ENCODE results near the gene ADAMTSL4.
"Not testable (repeated sequence)": the region's sequence is repeated elsewhere in the genome, so short reads cannot be mapped to it uniquely, and the experiment has no call there.

The ADAMTSL4 gene

DNA sequence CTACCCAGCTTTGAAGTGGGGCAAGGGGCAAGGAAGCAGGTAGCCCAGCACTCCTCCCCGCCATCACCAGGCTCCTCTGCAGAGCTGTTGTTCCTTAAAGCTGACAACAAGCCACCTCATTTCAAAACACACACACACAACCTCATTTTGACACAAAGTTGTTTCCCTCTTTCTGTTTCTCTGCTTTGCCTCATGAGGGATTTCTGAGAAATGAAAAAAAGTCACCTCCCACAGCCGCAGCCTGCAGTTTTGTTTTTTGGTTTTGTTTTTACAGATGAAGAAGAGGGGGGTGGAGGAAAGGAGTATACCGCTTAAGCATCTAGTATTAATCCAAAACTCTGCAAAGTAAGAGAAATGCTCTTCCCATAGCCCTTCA lies 18.1 kb downstream of the ADAMTSL4 start:
- peak; percentile 90 for DNase-seq (ENCODE audit: low spot score)

DNA sequence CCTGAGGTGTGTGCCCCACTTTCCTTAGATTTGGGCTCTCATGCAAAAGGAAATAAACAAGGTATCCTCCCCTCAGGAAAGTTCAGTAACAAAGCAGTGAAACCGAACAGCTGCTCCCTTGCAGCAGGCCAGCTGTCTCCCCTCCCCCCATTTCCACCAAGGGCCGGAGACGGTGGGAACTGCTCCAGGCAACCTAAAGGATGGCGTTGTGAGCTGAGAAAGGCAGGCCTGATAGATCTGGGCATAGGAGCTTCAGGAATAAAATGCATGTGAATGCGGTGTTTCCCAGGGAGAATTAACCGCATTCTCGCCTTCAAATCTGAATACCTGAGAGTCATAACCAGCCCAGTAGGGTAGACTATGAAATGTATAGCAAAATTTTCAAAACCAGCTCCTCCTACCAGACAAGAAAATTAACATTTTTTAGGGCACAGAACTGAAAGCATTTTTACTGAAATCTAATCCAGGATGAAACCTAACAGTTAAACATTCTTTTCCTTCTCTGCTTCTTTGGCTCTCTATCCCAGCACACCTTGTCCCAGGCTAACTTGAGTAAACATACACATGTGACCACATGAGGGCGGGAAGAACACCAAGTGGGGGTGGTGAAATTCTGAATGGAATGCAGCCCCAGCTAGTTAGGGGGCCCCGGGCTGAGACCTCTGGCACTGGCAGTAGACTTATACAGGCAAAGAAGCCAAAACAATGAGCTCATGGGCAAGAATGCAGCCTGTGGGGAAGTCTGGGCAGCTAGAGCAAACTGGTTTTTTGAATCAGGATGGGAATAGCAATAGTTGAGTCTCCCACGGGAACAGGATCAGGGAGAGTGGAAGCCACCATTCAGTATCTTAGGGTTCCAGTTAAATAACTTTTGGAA lies 18.7 kb downstream of the ADAMTSL4 start:
- DNase-seq (ENCODE audit: low spot score), result peak; percentile 42

GRCh38 chr1:150568594-150568966 lies 19.4 kb downstream of the ADAMTSL4 start:
- DNase-seq (ENCODE audit: low spot score), result no peak

- peak; percentile 31 for DNase-seq (ENCODE audit: low spot score)
These were observed 23.9 kb downstream of the ADAMTSL4 start for GRCh38 chr1:150572918-150573647.

DNA sequence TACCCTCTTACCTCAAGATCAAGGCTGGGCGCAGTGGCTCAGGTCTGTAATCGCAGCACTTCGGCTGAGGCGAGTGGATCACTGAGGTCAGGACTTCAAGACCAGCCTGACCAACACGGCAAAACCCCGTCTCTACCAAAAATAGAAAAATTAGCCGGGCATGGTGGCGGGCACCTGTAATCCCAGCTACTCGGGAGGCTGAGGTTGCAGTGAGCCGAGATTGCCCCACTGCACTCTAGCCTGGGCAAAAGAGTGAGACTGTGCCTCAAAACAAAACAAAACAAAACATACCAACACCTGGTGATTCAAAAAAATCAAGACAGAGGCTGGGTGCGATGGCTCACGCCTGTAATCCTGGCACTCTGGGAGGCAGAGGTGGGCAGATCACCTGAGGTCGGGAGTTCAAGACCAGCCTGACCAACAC lies 24.5 kb downstream of the ADAMTSL4 start:
- DNase-seq (ENCODE audit: low spot score), result peak; percentile 30

DNA sequence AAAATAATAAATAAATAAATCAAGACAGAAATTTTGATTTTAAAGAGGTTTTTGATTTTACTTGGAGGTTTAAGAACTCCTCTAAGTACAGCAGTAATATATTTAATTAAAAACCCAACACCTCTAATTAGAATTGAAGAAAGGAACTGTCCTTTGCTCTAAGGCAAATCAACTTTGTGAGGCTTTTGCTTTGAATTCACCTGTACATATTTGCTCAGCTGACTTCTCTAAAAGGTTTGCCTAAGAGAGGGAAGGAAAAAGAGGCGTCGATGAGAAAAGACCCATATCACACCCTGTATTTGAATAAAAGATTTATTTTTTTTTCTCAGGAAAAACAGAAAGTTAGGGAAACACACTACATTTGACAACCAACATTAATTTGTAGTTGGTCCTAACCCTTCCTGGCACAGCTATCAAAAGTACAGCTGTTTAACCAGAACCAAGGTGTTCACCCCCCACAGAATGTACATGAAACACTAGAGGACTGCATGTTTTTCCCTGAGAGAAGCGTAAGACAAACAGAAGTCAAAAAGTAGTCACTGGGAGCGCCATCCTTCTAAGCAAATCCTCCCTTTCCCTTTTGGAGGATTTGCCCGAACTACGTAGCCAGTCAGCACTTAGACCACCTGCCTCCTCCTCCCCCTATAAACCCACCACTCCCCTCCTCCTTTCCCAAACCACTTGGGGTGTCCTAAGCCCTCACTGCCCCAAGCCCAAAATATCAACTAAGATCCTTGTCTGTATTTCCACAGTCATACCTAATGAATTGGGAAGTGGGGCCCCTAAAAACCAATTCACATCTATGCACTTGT lies 25.3 kb downstream of the ADAMTSL4 start:
- no peak for DNase-seq (ENCODE audit: low spot score)

- no peak for DNase-seq (ENCODE audit: low spot score)
These were observed 25.9 kb downstream of the ADAMTSL4 start for GRCh38 chr1:150575072-150575489.

DNA sequence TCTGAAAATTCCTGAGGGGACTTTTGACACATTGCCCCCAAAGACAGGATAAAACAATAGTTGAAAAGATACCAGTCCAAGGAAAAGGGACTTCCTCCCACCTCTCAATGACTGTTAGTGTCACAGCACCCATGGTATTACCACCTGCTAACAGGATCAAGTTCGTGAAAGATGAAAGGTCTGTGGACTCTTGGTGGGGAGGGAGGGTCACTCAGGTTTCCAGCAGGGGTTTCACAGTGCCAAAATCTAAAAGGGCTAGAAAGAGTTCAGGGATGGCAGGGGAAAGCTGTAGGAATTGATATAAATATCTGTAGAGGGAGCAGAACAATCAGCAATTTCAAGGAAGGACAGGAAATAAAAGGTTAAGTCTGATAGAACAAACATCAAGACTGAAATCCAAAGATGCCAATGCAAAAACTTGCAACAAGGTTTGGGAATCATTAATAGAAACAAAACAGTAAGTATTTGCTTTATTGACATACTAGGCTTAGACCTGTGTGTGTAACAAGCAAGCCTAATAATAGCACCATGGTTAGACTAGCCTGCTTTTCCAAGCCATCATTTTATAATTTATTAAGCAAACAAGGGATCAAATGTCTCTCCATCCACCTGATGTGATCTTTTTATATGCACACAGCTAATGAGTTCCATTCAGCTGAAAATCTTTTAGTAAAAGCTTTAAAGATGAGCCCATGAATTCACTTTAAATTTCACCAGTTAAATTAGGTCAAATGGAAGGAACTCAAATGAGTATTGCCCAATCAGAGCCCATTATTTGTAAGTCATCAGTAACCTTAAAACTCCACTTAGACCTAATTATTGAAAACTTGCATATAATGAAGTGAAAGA lies 26.5 kb downstream of the ADAMTSL4 start:
- DNase-seq (ENCODE audit: low spot score), result no peak

DNA sequence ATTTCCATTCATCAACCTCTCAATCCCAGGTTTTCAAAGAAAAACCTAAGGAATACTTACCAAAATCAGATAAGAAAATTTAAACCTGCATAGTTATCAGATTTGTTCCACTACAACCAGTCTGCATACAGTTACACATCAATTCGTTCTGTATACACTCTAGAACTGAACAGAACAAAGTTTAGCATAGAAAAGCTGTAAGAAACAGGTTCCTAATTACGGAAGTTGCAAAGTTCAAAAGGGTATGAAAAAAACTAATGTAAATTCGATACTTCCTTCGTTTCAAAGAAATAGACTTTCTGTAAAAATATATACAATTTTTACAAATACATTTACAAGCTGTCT lies 27.1 kb downstream of the ADAMTSL4 start:
- no peak for DNase-seq (ENCODE audit: low spot score)

GRCh38 chr1:150576794-150577556 lies 27.8 kb downstream of the ADAMTSL4 start:
- no peak for DNase-seq (ENCODE audit: low spot score)

DNA sequence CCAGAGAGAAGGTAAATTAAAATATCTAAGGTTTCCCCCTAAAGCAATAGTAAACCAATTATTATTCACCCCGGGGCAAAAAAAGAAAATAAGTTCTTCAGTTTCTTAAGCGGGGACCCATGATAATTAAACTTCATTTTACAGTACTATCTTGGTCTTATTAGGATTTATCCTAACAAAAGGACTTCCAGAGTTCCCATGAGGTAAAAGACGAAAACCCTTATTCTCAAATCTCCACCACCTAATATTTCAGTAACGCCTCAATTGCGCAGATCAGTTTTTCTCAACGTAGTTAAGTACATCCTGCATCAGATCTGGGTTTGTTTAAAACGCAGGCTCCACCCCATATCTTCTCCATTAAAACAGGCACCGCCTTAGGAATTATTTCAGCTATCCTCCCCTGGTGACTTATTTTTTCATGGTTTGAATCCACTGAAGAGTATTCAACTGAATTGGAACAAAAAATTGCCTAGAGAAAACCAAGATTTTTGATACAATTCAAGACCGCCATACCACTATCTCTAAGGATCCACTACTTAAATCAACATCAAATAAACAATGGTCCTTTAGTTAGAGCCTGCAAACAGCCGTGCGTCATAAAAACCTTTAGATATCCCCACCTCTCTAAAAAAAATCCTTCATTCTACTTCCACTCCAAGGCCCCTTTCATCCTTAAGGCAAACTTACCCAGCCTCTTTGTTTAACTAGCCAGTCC lies 28.5 kb downstream of the ADAMTSL4 start:
- peak; percentile 53 for DNase-seq (ENCODE audit: low spot score)

DNA sequence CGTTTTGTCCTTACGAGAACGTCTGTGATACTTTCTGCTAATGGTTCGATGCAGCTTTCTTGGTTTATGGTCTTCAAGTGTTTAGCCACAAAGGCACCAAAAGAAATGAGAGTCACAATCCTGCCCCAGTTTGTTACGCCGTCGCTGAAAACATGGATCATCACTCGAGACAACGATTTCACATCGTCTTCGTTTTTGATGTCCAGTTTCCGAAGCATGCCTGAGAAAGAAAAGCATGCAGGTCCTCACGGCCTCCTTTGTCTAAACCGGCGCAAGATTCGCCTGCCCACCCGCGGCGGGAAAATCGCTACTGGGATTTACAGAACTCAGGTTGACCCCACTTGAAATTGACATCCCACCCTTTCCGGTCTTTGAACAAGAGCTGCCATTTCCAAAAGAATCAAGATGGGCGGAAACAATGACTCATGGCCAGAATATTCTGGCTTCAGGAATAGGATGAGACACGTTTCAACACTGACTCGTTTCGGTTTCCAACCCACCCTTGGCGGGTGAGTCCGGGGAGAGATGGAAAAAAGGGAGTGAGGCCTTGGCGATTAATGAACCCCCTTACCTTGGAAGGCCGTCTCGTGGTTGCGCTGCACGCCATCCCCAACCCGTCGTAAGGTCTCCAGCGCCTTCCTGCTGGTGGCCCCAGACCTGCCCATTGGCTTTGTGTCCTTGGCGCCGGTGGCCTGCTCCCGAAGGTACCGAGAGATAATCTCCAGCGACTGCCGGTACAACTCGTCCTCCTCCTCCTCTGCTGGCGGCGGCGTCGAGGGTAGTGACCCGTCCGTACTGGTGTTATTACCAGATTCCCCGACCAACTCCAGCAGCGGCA lies 29.3 kb downstream of the ADAMTSL4 start:
- DNase-seq (ENCODE audit: low spot score), result peak; percentile 64

DNA sequence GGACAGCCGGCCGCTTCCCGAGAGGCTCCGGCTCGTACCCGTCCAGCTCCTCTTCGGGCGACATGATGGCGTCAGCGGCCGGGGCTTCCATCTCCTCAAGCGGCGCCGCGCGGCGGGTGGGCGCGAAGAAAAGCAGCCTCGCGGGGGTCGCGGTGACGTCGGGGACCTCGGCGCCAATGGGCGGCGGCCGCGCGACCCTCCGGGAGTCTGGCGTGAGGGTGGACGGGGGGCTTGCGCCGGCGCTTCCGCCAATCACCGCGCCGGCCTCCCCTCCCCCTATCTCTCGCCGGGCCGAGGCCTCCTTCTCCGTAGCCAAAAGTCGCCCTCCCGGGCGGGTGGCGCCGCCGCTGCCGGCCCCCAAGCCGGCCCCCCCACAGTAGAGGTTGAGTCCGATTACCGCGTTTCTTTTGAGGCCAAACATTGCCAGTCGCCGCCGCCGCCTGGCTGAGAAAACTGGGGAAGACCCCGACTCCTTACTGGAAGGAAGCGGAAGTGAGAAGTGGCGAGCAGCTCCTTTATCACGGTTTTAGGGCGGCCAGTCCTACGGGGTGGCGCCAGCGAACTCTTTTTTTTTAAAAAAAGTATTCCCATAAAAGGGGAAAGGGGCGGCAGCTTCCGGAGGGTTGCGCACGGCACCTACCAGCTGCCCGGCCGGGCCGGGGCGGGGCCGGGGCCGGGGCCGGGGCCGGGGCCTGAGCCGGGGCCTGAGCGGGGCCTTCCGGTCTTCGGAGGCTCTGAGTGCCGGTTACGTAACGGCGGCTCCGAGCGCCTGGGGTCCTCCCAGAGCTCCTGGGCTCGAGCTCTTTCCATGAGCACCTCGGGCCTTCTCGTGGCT lies 30.1 kb downstream of the ADAMTSL4 start, which contains the start of gene MCL1:
Gene MCL1, minus strand, starts transcription at position 501 of the 835 bp plus-strand sequence. Its CDS starts 80 bp downstream, at position 421.
- DNase-seq (ENCODE audit: low spot score), result peak; percentile 92

- DNase-seq (ENCODE audit: low spot score), result no peak
These were observed 30.9 kb downstream of the ADAMTSL4 start for GRCh38 chr1:150579945-150580642.

DNA sequence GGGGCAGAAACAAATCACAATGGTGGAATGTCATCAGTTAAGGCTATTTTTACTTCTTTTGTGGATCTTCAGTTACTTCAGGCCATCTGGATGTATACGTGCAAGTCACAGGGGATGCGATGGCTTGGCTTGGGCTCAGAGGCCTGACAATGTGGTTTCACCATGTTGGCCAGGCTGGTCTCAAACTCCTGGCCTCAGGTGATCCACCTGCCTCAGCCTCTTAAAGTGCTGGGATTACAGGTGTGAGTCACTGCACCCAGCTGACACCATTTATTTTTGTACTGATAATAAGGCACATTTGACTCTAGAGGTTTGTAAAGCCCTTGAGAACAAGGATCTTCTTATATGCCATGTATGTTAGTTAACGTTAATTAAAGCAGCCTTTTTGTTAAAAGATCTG lies 31.8 kb downstream of the ADAMTSL4 start:
- not testable (repeated sequence) for DNase-seq (ENCODE audit: low spot score)

DNA sequence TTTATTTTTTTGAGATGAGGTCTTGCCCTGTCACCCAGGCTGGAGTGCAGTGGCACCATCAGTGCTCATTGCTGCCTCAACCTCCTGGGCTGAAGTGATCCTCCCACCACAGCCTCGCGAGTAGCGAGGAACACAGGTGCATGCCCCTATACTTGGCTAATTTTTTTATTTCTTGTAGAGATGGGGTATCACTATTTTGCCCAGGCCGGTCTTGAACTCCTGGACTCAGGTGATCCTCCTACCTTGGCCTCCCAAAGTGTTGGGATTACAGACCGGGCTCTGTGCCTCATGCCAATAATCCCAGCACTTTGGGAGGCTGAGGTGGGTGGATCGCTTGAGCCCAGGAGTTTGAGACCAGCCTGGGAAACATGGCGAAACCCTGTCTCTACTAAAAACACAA lies 32.2 kb downstream of the ADAMTSL4 start:
- DNase-seq (ENCODE audit: low spot score), result not testable (repeated sequence)

DNA sequence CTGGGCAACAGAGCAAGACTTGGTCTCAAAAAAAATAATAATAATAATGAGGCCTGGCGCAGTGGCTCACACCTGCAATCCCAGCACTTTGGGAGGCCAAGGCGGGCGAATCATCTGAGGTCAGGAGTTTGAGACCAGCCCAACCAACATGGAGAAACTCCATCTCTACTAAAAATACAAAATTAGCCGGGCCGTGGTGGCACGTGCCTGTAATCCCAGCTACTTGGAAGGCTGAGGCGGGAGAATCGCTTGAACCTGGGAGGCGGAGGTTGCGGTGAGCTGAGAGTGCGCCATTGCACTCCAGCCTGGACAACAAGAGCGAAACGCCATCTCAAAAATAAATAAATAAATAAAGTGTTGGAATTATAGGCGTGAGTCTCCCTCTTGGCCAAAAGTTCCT lies 32.8 kb downstream of the ADAMTSL4 start:
- not testable (repeated sequence) for DNase-seq (ENCODE audit: low spot score)

GRCh38 chr1:150582371-150582770 lies 33.2 kb downstream of the ADAMTSL4 start:
- no peak for DNase-seq (ENCODE audit: low spot score)
